ENCODE measurements around the gene PLCH1.

Gene PLCH1

DNA sequence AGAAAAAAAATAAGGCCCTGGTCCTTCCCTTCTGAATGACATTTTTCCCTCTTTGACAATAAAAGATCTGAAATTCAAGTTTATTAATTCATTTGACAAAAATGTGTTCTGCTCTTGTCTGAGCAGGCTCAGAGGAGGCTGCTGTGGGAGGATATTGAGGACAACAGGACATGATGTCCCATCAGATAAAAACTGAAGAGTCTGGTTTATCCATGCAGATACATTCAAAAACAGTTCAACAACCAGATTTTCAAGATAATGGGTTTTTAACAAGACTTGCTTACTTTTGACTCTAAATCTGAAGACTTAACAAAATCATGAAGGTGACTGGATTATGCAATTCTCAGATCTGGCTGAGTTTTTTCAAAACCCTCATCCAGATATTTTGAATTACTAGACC is 414.5 kb downstream of the PLCH1 start:
- DNase-seq, result no peak

DNA sequence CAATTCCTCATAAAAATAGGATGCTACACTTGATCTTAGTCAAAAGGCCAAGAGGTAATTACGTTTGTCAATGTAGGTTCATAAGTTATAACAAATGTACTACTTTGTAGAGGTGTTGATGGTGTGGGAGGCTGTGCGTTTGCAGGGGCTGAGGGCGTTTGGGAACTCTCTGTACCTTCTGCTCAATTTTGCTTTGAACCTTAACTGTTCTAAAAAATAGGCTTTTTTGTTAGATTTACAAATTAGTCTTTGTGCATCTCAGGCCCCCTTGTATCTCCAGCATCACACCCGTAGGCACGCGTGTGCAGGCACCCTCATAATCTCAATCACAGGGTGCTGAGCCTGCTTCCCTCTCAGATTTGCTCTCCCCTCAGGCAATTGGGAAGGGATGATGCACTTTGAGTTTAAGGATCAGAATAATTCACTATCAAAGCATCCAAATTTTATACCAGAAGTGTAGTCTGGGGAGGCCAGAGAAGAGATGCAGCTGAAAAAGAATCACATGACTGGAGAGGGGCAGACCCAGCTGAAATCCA is 415.3 kb downstream of the PLCH1 start:
- no peak for DNase-seq

DNA sequence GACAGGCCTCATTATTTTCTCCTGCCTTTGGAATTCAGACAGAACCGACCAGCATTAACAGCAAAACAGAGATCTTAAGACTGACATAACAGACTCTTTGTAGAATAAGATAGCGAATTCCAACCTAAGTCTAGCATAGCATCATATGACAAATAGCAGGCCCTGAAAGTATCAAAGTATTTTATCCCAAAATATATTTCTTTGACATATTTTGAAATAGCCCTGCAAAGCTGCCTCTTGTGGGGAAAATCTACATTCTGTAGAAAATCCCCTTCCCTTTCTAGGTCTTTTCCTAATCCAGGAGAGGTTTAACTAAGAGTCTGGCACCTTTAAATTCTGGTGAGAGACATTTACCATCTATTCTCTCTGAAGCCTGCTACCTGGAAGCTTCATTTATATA is 417.0 kb downstream of the PLCH1 start:
- no peak for DNase-seq

GRCh38 chr3:155327430-155327829 is 417.4 kb downstream of the PLCH1 start:
- DNase-seq, result no peak

GRCh38 chr3:155326901-155327300 is 418.0 kb downstream of the PLCH1 start:
- no peak for DNase-seq

- no peak for DNase-seq
Observed at GRCh38 chr3:155326244-155326643, 418.6 kb downstream of the PLCH1 start.

Measured in activated T-cell treated with anti-CD3 and anti-CD28 coated beads, Interleukin-2, amount 50 U/mL, for 1 hour (primary cell).